NT2/D1 (cell line): Measurements from ENCODE around the gene ELK1.
A peak's percentile ranks its signal among the peaks of the same experiment; 100 is the strongest.

Experiments
- DNase-seq: peaks from one replicate; pipeline ENCODE4 v3.0.0-alpha.2; 2011; ENCODE audit warnings: low read depth, low spot score
- H3K27me3 ChIP-seq: 2 replicates; pipeline ENCODE4 v1.6.0; 2011; ENCODE audit warnings: mild to moderate bottlenecking; ENCODE audit not compliant: insufficient read length, insufficient read depth
- H3K36me3 ChIP-seq: 2 replicates; pipeline ENCODE4 v1.6.1; 2011; ENCODE audit warnings: mild to moderate bottlenecking, low read length, mixed read lengths; ENCODE audit not compliant: insufficient read depth, insufficient read length
- H3K4me1 ChIP-seq: 2 replicates; pipeline ENCODE4 v1.5.1; 2011; ENCODE audit not compliant: insufficient read depth, insufficient read length
- H3K4me3 ChIP-seq: 2 replicates; pipeline ENCODE4 v1.5.1; 2011; ENCODE audit warnings: low read depth; ENCODE audit not compliant: insufficient read length
- H3K9ac ChIP-seq: 2 replicates; pipeline ENCODE4 v1.6.0; 2011; ENCODE audit warnings: low read depth; ENCODE audit not compliant: insufficient read length
- H3K9me3 ChIP-seq: 2 replicates; pipeline ENCODE4 v1.5.1; 2011; ENCODE audit warnings: mild to moderate bottlenecking, low read length; ENCODE audit not compliant: insufficient read depth
- SUZ12 ChIP-seq: IDR thresholded peaks from 2 replicates; pipeline ENCODE4 v1.6.1; 2011; ENCODE audit not compliant: insufficient read length, insufficient read depth; ENCODE audit errors: extremely low read depth
- YY1 ChIP-seq: IDR thresholded peaks from 2 replicates; pipeline ENCODE4 v1.6.1; 2011; ENCODE audit not compliant: insufficient read length, insufficient read depth
- ZNF274 ChIP-seq: IDR thresholded peaks from 2 replicates; pipeline ENCODE4 v1.6.1; 2011; ENCODE audit warnings: mild to moderate bottlenecking, low read depth, low read length

ELK1 gene

GRCh38 chrX:47651043-47651905, 911 bp upstream of the ELK1 start:
- TF ChIP-seq YY1 (no peak), SUZ12 (no peak), ZNF274 (no peak)
- H3K36me3 ChIP-seq = peaks cover 59% of the 10 kb centered on the region
- peak overlapping the region; percentile 30 for H3K4me3 ChIP-seq
- H3K9ac ChIP-seq = peak overlapping the region; percentile 58
- H3K9me3 ChIP-seq = no peaks in the 10 kb centered on the region
- H3K27me3 ChIP-seq = no peaks in the 10 kb centered on the region
- peaks cover 4% of the 10 kb centered on the region for H3K4me1 ChIP-seq
- DNase-seq = no peak

DNA sequence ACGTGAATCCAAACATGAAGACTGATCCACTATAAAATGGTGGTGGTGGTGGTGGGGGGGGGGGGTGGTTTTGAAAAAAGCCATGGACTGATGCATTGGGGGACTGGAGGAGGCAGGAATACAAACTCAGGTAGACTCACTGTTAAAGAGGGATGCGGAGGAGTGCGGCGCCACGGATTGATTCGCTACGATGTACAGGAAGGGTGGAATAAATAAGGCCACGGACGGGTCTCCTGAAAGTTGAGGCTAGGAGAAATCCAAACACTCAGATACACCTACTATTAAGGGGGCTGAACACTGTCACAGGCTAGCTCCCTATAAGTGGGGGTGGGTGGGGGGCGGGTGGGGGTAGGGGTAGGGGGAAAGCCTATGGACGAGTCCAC, 591 bp downstream of the ELK1 start:
- Histone ChIP-seq H3K36me3 (peaks cover 48% of the 10 kb centered on the region), H3K9ac (peak overlapping the region; percentile 97), H3K27me3 (no peaks in the 10 kb centered on the region), H3K9me3 (no peaks in the 10 kb centered on the region), H3K4me1 (peaks cover 11% of the 10 kb centered on the region), H3K4me3 (peak overlapping the region; percentile 86)
- TF ChIP-seq SUZ12 (no peak), YY1 (no peak), ZNF274 (no peak)
- no peak for DNase-seq

- H3K9ac ChIP-seq = peak overlapping the region; percentile 79
- peak overlapping the region; percentile 86 for H3K4me3 ChIP-seq
- TF ChIP-seq SUZ12 = no peak
- TF ChIP-seq YY1 = no peak
- no peak for TF ChIP-seq ZNF274
- H3K9me3 ChIP-seq = no peaks in the 10 kb centered on the region
- DNase-seq = no peak
- no peaks in the 10 kb centered on the region for H3K27me3 ChIP-seq
- H3K36me3 ChIP-seq = peaks cover 50% of the 10 kb centered on the region
- peaks cover 11% of the 10 kb centered on the region for H3K4me1 ChIP-seq
These were observed 1.1 kb downstream of the ELK1 start for GRCh38 chrX:47649271-47649670.

- no peak for DNase-seq
- peaks cover 11% of the 10 kb centered on the region for H3K4me1 ChIP-seq
- TF ChIP-seq SUZ12 (no peak), ZNF274 (no peak), YY1 (no peak)
- H3K9me3 ChIP-seq = no peaks in the 10 kb centered on the region
- peaks cover 53% of the 10 kb centered on the region for H3K36me3 ChIP-seq
- H3K9ac ChIP-seq = no peak overlapping the region
- no peak overlapping the region for H3K4me3 ChIP-seq
- H3K27me3 ChIP-seq = no peaks in the 10 kb centered on the region
These were observed 2.0 kb downstream of the ELK1 start for GRCh38 chrX:47648376-47648775.

- Histone ChIP-seq H3K9me3 (no peaks in the 10 kb centered on the region), H3K9ac (no peak overlapping the region), H3K36me3 (peaks cover 48% of the 10 kb centered on the region), H3K4me3 (no peak overlapping the region), H3K27me3 (no peaks in the 10 kb centered on the region), H3K4me1 (peaks cover 8% of the 10 kb centered on the region)
- TF ChIP-seq YY1 = no peak
- no peak for TF ChIP-seq SUZ12
- TF ChIP-seq ZNF274 = no peak
- no peak for DNase-seq
These were observed 3.7 kb downstream of the ELK1 start for GRCh38 chrX:47646636-47647035.

DNA sequence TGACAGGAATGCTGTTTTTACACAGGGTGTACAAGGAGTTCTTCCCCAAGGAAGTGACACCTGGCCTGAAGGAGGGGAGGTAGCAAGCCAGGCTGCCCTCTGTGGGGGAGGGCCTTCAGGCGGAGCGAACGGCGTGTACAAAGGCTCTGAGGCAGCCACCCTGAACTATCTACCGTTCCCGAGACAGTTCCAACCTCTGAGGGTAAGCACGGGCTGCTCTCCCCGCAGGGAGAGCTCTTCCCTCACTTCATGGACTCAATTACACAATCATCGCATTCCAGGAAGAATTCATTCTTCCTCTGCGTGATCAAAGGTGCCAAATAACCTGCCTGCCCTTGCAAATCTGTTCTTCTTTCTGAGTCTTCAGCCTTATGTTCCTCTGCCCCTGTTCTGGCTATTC, 4.8 kb downstream of the ELK1 start:
- Histone ChIP-seq H3K4me3 (no peak overlapping the region), H3K27me3 (no peaks in the 10 kb centered on the region), H3K9ac (no peak overlapping the region), H3K4me1 (peaks cover 8% of the 10 kb centered on the region), H3K36me3 (peaks cover 55% of the 10 kb centered on the region), H3K9me3 (no peaks in the 10 kb centered on the region)
- DNase-seq = no peak
- TF ChIP-seq ZNF274 (no peak), YY1 (no peak), SUZ12 (no peak)

GRCh38 chrX:47644557-47645091, 5.7 kb downstream of the ELK1 start:
- no peak overlapping the region for H3K9ac ChIP-seq
- no peak for DNase-seq
- H3K27me3 ChIP-seq = no peaks in the 10 kb centered on the region
- TF ChIP-seq YY1 = no peak
- TF ChIP-seq ZNF274 = no peak
- TF ChIP-seq SUZ12 = no peak
- H3K4me1 ChIP-seq = peaks cover 8% of the 10 kb centered on the region
- H3K4me3 ChIP-seq = no peak overlapping the region
- peaks cover 64% of the 10 kb centered on the region for H3K36me3 ChIP-seq
- H3K9me3 ChIP-seq = no peaks in the 10 kb centered on the region
